Stimulated activated effector memory CD8-positive, alpha-beta T cell treated with anti-CD3 and anti-CD28 coated beads, Interleukin-12 subunit alpha, Interleukin-12 subunit beta, amount 100 ng/mL, for 72 hours (primary cell): ENCODE measurements around the gene ULK4.
"Not testable (repeated sequence)": the region's sequence is repeated elsewhere in the genome, so short reads cannot be mapped to it uniquely, and the experiment has no call there.

Experiments
- ATAC-seq: fragments of 150-1000 bp; cut with Tn5 transposase; 2 replicates; pipeline ENCODE4 v1.10.0; 2021
- DNase-seq, 2 donors: peaks; one replicate each; pipeline ENCODE4 v3.0.0; 2021 to 2022; ENCODE audit warnings: low spot score in 2 of 2
- H3K27ac Mint-ChIP-seq: one replicate; pipeline ENCODE4 v1.8.0; 2022; ENCODE audit warnings: mild to moderate bottlenecking, mixed read lengths
- H3K36me3 Mint-ChIP-seq: one replicate; pipeline ENCODE4 v1.8.0; 2022; ENCODE audit warnings: mild to moderate bottlenecking, mixed read lengths
- H3K4me1 Mint-ChIP-seq: one replicate; pipeline ENCODE4 v1.8.0; 2022; ENCODE audit warnings: mixed read lengths
- H3K4me3 Mint-ChIP-seq: one replicate; pipeline ENCODE4 v1.8.0; 2022; ENCODE audit warnings: mild to moderate bottlenecking, mixed read lengths
- H3K9me3 Mint-ChIP-seq: one replicate; pipeline ENCODE4 v1.8.0; 2022; ENCODE audit warnings: mixed read lengths

Gene ULK4

DNA sequence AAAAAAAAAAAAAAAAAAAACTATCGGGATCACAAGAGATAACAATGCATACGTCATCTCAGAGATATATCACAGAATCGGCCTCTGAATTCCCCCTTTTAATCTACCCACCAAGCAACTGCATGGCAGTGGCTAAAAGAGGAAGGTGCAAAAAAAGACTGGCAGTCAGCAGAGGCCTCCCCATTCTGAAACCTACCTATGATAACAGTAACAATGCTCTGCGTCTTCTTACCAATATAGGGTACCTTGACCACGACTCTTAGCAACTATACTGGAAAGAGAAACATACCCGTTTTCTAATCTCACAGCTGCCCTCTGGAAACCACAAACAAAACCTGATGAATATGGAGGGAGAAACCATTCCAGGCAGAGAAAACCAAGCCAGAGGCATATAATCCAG, 106.9 kb downstream of the ULK4 start:
- no peaks in the 10 kb centered on the region for H3K4me1 Mint-ChIP-seq
- ATAC-seq (no peak), DNase-seq (no peak)
- H3K36me3 Mint-ChIP-seq: peaks cover 6% of the 10 kb centered on the region
- H3K27ac Mint-ChIP-seq: no peak overlapping the region
- no peaks in the 10 kb centered on the region for H3K9me3 Mint-ChIP-seq
- no peak overlapping the region for H3K4me3 Mint-ChIP-seq

DNA sequence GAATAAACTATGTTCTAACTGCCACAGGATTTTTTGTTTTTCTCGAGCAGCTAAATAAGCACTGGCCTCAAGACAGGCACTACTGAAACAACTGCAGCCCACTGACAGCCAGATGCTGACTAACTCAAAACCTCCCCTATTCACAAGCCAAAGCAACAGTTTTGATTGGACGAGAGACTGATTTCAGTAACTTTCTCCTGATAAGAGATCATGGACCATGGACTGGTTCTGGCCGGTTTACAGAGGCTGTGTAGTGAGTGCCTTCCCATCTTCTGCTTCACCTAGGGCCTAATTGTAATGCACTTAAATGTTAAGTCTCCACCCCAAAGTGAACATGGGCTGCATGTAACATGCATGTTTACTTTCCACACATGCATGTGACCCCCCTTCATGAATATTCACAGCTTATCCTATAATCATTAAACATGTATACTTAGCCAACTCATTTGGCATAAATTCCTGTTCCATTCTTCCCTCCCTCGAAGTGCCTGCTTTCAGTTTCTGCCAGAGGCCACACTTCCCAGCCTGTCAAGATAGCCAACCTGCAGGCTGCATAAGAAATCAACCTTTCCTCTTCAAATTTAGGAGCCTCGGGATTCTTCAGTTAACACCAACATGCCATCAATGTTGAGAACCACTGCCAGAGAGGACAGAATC, 108.2 kb downstream of the ULK4 start:
- H3K4me1 Mint-ChIP-seq: peaks cover 9% of the 10 kb centered on the region
- no peaks in the 10 kb centered on the region for H3K36me3 Mint-ChIP-seq
- no peaks in the 10 kb centered on the region for H3K9me3 Mint-ChIP-seq
- DNase-seq (no peak), ATAC-seq (no peak)
- H3K4me3 Mint-ChIP-seq: no peak overlapping the region
- no peak overlapping the region for H3K27ac Mint-ChIP-seq

DNA sequence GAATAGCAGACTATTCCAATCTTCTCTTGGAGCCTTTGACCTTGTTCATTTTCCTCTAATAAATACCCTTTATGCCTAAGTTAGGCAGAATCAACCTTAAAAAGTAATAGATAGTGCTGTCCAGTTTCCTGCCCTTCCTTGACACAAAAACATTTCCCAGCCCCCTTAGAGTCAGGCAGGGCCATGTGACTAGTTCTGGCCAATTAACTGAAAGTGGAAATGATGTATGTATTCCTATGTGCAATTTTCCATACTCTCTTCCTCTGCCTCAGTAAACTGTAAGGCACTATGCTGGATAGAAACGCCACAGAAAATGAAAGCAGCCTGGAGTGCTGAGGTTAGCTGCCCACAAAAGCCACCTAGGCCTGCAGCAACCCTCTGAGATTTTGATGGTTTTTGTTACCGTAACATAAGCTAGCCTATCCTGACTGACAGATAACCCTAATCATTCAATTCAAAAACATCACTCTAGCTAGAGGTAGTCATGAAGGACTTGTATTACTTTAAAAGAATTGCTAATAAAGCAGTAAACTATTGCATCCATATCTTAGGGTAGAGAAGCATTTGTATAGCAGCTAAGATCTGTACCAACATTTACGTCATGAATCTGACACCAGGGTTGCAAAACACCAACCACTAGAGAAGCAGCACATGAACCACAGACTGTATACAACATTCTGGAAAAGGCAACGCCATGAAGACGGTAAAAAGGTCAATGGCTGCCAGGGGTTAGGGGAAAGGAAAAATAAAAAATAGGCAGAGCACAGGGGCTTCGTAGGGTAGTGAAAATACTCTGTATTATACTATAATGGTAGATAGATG, 112.9 kb downstream of the ULK4 start:
- H3K36me3 Mint-ChIP-seq: peaks cover 6% of the 10 kb centered on the region
- H3K4me3 Mint-ChIP-seq: no peak overlapping the region
- H3K27ac Mint-ChIP-seq: no peak overlapping the region
- H3K4me1 Mint-ChIP-seq: peaks cover 30% of the 10 kb centered on the region
- DNase-seq (no peak), ATAC-seq (peak; percentile 31)
- no peaks in the 10 kb centered on the region for H3K9me3 Mint-ChIP-seq

DNA sequence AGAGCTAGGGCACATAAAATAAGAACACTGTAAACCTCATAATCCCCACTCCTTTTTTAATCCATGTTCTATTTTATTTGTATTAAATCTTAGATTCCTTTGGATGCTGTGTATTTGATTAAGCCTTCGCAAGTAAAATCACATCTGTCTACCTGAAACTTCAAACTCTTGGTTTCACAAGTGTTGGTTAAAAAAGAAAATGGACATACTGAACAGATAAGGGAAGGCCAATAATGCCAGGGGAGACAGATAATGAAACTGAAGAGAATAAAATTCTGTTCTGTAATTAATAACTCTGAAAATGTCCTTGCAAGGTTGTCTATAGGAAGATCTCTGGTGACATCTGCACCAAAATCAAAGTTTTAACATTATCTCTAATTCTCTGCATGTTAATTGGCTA, 114.2 kb downstream of the ULK4 start:
- DNase-seq (no peak), ATAC-seq (no peak)
- Mint-ChIP-seq H3K9me3 (peaks cover under 1% of the 10 kb centered on the region), H3K4me3 (no peak overlapping the region), H3K36me3 (peaks cover 6% of the 10 kb centered on the region), H3K4me1 (peaks cover 30% of the 10 kb centered on the region), H3K27ac (no peak overlapping the region)

DNA sequence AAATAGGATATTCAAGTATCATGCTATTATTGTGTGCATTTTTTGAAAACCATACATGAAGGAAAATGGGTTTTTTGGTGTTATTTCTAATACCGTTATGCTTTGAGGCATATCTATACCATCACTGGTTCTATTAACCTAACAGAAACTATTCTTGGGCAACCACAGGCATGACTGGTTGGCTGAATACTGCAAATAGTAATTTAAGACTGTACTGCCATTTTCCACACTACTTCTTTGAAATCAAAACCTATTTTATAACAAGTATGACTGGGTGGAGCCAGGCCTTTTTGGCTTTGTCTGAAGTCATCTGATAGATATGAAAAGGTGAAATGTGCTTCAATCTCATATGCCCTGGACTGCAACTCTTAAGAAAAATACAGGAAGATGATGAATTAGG, 115.1 kb downstream of the ULK4 start:
- H3K9me3 Mint-ChIP-seq: peaks cover 6% of the 10 kb centered on the region
- no peak overlapping the region for H3K27ac Mint-ChIP-seq
- H3K36me3 Mint-ChIP-seq: peaks cover 6% of the 10 kb centered on the region
- peaks cover 30% of the 10 kb centered on the region for H3K4me1 Mint-ChIP-seq
- DNase-seq: no peak
- no peak overlapping the region for H3K4me3 Mint-ChIP-seq
- ATAC-seq: peak; percentile 92

DNA sequence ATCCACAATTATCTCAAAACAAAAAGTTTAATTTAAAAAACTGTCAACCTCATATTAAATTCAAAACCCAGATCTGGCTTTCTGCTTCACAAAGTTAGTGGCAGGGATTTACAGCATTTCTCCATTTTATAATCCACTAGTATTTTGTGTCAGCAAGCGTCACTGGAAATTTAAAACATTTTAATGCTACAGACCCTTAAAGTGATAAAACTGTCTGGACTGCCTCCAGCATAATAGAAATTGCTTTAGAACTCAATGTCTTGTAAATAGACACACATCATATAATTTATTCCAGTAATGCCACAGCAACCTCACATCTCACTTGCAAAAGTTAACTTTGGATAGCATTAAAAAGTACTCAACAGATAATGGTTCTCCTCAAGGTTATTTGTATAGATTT, 116.1 kb downstream of the ULK4 start:
- DNase-seq (no peak), ATAC-seq (no peak)
- peaks cover 6% of the 10 kb centered on the region for H3K36me3 Mint-ChIP-seq
- H3K4me3 Mint-ChIP-seq: no peak overlapping the region
- peaks cover 30% of the 10 kb centered on the region for H3K4me1 Mint-ChIP-seq
- no peak overlapping the region for H3K27ac Mint-ChIP-seq
- peaks cover 7% of the 10 kb centered on the region for H3K9me3 Mint-ChIP-seq

DNA sequence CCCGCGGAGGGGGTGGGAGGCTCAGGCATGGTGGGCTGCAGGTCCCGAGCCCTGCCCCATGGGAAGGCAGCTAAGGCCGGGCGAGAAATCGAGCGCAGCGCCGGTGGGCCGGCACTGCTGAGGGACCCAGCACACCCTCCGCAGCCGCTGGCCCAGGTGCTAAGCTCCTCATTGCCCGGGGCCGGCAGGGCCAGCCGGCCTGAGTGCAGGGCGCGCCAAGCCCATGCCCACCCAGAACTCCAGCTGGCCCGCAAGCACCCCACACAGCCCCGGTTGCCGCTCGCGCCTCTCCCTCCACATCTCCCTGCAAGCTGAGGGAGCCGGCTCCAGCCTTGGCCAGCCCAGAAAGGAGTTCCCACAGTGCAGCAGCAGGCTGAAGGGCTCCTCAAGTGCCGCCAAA, 117.6 kb downstream of the ULK4 start:
- H3K36me3 Mint-ChIP-seq, H3K27ac Mint-ChIP-seq, H3K9me3 Mint-ChIP-seq, DNase-seq, ATAC-seq, H3K4me3 Mint-ChIP-seq: not testable (repeated sequence)
- H3K4me1 Mint-ChIP-seq: peaks cover 27% of the 10 kb centered on the region

DNA sequence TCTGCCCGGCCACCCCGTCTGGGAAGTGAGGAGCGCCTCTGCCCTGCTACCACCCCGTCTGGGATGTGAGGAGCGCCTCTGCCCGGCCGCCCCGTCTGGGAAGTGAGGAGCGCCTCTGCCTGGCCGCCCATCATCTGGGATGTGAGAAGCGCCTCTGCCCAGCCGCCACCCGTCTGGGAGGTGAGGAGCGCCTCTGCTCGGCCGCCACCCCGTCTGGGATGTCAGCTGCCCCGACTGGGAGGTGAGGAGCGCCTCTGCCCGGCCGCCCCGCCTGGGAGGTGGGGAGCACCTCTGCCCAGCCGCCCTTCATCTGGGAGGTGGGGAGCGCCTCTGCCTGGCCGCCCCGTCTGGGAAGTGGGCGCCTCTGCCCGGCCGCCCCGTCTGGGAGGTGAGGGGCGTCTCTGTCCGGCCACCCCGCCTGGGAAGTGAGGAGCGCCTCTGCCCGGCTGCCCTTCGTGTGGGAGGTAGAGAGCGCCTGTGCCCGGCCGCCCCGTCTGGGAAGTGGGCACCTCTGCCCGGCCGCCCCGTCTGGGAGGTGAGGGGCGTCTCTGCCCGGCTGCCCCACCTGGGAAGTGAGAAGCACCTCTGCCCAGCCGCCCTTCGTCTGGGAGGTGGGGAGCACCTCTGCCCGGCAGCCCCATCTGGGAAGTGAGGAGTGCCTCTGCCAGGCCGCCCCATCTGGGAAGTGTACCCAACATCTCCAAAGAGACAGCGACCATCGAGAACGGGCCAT, 120.8 kb downstream of the ULK4 start:
- not testable (repeated sequence) for H3K27ac Mint-ChIP-seq, H3K36me3 Mint-ChIP-seq, DNase-seq, ATAC-seq, H3K9me3 Mint-ChIP-seq, H3K4me3 Mint-ChIP-seq
- peaks cover 26% of the 10 kb centered on the region for H3K4me1 Mint-ChIP-seq

DNA sequence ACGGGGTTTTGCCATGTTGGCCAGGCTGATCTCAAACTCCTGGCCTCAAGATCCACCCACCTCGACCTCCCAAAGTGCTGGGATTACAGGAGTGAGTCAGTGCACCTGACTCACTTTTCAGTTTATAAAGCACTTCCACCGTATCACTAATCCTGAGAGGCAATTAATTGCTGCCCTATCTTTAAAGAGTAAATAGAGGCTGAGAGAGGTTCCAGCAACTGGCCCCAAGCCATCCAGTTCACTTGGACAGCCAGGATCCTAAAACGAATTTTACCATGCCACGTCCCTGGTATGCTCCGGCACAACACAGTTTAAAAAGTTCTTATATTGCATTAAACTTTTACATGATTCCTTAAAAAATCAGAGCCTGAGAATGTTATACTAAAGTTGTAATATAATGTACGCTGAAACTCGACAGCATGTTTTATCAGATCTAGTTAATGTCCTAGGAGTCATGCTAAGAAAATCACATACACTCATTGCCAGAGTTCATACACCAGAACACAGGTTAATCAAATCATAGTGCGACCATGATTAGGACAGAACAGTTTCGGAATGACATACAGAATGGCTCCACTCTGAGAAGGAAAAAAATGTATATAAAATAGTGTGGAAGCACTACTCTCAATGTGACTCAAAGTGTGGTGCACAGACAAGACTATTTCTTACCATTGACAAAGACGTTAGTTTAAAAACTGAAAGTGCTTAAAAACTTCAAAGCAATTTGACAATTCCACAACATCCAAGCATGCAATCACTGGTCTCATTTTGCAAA, 125.4 kb downstream of the ULK4 start:
- peak; percentile 98 for ATAC-seq
- DNase-seq: no peak
- Mint-ChIP-seq H3K36me3 (no peaks in the 10 kb centered on the region), H3K9me3 (peaks cover 2% of the 10 kb centered on the region), H3K27ac (peak overlapping the region; percentile 23), H3K4me3 (no peak overlapping the region), H3K4me1 (peaks cover 20% of the 10 kb centered on the region)

DNA sequence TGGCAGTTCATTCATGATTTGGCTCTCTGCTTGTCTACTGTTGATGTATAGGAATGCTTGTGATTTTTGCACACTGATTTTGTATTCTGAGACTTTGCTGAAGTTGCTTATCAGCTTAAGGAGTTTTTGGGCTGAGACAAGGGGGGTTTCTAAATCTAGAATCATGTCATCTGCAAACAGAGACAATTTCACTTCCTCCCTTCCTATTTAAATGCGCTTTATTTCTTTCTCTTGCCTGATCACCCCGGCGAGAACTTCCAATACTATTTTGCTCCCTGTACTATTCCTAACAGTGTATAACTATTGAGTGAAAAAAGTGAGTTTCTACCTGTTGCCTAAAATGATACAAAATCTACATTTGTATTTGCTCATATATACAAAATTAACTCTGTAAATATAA, 128.3 kb downstream of the ULK4 start:
- Mint-ChIP-seq H3K4me3 (no peak overlapping the region), H3K9me3 (peaks cover 2% of the 10 kb centered on the region), H3K4me1 (peaks cover 20% of the 10 kb centered on the region), H3K27ac (no peak overlapping the region), H3K36me3 (no peaks in the 10 kb centered on the region)
- DNase-seq (no peak), ATAC-seq (no peak)

DNA sequence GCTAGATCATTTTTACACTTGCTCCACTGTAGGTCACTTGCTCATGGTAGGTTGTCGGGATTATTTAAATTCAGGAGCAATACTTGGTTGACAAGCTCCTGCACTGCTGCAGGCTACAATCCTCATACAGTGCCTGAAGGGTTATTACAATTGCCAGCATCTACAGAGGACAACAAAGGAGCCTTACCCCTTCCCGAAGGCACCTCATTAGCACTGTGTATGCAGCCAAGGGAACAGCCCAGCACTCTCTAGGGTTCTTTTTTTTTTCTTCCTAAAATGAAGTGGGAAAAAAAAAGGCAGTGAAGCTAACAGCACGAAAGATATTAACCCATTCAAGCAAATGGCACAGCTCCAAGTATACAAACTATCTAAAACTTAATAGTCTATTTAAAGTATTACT, 142.7 kb downstream of the ULK4 start:
- Mint-ChIP-seq H3K4me1 (no peaks in the 10 kb centered on the region), H3K36me3 (no peaks in the 10 kb centered on the region), H3K4me3 (no peak overlapping the region), H3K27ac (no peak overlapping the region), H3K9me3 (no peaks in the 10 kb centered on the region)
- DNase-seq (no peak), ATAC-seq (no peak)

DNA sequence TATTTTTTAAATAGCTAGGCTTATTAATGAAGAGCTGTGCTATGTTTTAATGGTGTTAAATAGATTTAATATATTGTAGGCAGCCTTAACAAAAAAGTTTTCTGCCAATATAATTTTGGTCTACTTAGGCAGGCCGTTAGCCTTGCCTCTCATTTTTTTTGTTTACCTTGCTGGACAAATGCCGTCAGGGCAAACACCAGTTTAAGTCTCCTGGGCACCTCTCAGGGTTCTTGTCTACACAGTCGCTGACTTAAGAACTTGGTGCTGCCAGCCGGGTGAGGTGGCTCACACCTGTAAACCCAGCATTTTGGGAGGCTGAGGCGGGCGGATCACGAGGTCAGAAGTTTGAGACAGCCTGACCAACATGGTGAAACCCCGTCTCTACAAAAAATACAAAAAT, 153.3 kb downstream of the ULK4 start:
- DNase-seq: no peak
- peaks cover 5% of the 10 kb centered on the region for H3K36me3 Mint-ChIP-seq
- no peak overlapping the region for H3K4me3 Mint-ChIP-seq
- no peak for ATAC-seq
- no peaks in the 10 kb centered on the region for H3K4me1 Mint-ChIP-seq
- peaks cover 5% of the 10 kb centered on the region for H3K9me3 Mint-ChIP-seq
- no peak overlapping the region for H3K27ac Mint-ChIP-seq

DNA sequence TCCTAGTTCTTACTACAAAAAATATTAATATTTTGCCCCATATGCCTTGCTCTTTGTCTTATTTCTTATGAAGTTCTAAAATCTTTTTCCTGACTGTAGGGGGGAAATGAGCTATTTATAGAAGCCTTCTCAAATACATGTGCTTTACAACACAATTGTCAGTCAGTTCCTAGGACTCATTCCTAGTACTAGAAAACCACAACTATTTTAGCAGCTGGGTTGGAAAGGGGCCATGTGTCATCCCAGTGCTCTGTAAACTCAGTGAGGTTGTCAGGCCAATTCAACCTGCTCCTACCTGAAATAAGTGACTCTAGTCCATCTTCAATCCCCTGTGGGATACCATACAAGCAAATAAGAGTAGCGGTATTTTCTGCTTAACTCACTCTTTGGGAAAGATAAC, 153.8 kb downstream of the ULK4 start:
- H3K9me3 Mint-ChIP-seq: peaks cover 5% of the 10 kb centered on the region
- H3K4me1 Mint-ChIP-seq: no peaks in the 10 kb centered on the region
- no peak for ATAC-seq
- H3K4me3 Mint-ChIP-seq: no peak overlapping the region
- no peak for DNase-seq
- peaks cover 5% of the 10 kb centered on the region for H3K36me3 Mint-ChIP-seq
- no peak overlapping the region for H3K27ac Mint-ChIP-seq

DNA sequence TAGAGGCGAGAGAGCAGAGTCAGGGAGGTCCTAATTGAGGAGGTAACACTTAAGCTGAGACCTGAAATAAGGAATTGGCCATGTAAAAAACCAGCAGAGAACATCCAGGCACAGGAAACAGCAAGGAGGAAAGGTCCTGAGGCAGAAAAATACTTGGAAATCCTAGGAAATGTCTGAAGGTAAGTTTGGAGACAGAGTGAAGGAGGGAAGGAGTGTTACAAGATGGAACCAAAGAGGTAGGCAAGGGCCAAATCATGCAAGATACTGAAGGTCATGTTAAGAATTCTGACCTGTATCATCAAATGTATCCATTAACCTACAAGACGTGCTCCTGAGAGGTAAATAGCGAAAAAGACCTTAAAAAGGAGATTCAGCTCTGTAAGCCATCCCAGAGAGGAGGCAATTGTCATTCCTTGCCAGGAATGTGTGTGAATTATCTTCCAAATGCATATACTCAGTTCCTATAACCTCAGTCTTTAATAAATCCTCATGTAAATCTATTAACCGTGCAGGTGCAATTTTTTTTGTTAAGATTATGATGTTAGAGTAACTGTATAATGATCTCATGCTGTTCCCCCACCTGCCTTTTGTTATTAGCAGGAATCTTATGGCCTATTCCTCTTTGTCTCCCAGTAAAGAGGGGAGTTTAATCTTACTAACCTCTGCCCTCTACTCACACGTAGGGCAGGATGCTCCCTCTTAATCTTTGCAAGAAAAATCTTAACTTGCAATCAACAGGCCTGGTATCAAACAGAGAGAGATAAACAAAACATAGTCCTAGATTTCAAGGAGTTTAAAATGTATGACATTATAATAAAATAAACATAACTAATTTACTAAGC, 166.9 kb downstream of the ULK4 start:
- Mint-ChIP-seq H3K4me1 (no peaks in the 10 kb centered on the region), H3K36me3 (peaks cover 5% of the 10 kb centered on the region), H3K4me3 (no peak overlapping the region), H3K27ac (no peak overlapping the region), H3K9me3 (no peaks in the 10 kb centered on the region)
- no peak for DNase-seq
- ATAC-seq: no peak
